ENCODE data around the gene ACTN1.

Gene ACTN1

GRCh38 chr14:68918612-68919011, 60.5 kb downstream of the ACTN1 start:
- ChIA-PET CTCF (no interaction called here), POLR2A (no interaction called here)
- TF ChIP-seq ZBTB11 (tag by site-specific recombination; conservative IDR thresholded peaks at IDR 0.05; ENCODE audit: low read depth) (no peak), TRIM28 (IDR thresholded peaks at IDR 0.05; ENCODE audit: borderline replicate concordance, low read length) (no peak), ZNF501 (tag by site-specific recombination; IDR thresholded peaks at IDR 0.05) (no peak), ZNF600 (tag by site-specific recombination; IDR thresholded peaks at IDR 0.05) (no peak), ZNF354C (tag by site-specific recombination; IDR thresholded peaks at IDR 0.05; ENCODE audit: borderline replicate concordance, low read depth) (no peak), ZNF580 (tag by site-specific recombination; IDR thresholded peaks at IDR 0.05) (no peak), ZNF837 (tag by site-specific recombination; IDR thresholded peaks at IDR 0.05) (no peak), ZNF423 (tag by site-specific recombination; IDR thresholded peaks at IDR 0.05) (no peak), ZNF629 (tag by site-specific recombination; IDR thresholded peaks at IDR 0.05) (no peak), ZNF112 (tag by site-specific recombination; IDR thresholded peaks at IDR 0.05) (no peak), ZNF670 (tag by site-specific recombination; IDR thresholded peaks at IDR 0.05; ENCODE audit: low read depth) (no peak), ZNF366 (tag by site-specific recombination; conservative IDR thresholded peaks at IDR 0.05) (no peak)
- TF ChIP-seq, protein P1, sequence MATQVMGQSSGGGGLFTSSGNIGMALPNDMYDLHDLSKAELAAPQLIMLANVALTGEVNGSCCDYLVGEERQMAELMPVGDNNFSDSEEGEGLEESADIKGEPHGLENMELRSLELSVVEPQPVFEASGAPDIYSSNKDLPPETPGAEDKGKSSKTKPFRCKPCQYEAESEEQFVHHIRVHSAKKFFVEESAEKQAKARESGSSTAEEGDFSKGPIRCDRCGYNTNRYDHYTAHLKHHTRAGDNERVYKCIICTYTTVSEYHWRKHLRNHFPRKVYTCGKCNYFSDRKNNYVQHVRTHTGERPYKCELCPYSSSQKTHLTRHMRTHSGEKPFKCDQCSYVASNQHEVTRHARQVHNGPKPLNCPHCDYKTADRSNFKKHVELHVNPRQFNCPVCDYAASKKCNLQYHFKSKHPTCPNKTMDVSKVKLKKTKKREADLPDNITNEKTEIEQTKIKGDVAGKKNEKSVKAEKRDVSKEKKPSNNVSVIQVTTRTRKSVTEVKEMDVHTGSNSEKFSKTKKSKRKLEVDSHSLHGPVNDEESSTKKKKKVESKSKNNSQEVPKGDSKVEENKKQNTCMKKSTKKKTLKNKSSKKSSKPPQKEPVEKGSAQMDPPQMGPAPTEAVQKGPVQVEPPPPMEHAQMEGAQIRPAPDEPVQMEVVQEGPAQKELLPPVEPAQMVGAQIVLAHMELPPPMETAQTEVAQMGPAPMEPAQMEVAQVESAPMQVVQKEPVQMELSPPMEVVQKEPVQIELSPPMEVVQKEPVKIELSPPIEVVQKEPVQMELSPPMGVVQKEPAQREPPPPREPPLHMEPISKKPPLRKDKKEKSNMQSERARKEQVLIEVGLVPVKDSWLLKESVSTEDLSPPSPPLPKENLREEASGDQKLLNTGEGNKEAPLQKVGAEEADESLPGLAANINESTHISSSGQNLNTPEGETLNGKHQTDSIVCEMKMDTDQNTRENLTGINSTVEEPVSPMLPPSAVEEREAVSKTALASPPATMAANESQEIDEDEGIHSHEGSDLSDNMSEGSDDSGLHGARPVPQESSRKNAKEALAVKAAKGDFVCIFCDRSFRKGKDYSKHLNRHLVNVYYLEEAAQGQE (tag by site-specific recombination; IDR thresholded peaks at IDR 0.05): no peak
- TF ChIP-seq, protein P2, sequence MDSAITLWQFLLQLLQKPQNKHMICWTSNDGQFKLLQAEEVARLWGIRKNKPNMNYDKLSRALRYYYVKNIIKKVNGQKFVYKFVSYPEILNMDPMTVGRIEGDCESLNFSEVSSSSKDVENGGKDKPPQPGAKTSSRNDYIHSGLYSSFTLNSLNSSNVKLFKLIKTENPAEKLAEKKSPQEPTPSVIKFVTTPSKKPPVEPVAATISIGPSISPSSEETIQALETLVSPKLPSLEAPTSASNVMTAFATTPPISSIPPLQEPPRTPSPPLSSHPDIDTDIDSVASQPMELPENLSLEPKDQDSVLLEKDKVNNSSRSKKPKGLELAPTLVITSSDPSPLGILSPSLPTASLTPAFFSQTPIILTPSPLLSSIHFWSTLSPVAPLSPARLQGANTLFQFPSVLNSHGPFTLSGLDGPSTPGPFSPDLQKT (IDR thresholded peaks at IDR 0.05; ENCODE audit: borderline replicate concordance, low read depth, low read length): no peak
- TF ChIP-seq, protein P3, sequence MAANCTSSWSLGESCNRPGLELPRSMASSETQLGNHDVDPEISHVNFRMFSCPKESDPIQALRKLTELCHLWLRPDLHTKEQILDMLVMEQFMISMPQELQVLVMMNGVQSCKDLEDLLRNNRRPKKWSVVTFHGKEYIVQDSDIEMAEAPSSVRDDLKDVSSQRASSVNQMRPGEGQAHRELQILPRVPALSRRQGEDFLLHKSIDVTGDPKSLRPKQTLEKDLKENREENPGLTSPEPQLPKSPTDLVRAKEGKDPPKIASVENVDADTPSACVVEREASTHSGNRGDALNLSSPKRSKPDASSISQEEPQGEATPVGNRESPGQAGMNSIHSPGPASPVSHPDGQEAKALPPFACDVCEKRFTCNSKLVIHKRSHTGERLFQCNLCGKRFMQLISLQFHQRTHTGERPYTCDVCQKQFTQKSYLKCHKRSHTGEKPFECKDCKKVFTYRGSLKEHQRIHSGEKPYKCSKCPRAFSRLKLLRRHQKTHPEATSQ (tag by site-specific recombination; IDR thresholded peaks at IDR 0.05): no peak
- Histone ChIP-seq H3K4me3 (ENCODE audit: low read depth, low read length) (no peak overlapping the region), H3K9me3 (ENCODE audit: control insufficient read depth, insufficient read depth, low read depth, low read length) (no peaks in the 10 kb centered on the region), H3K4me1 (ENCODE audit: control insufficient read depth, insufficient read depth, low read length) (no peaks in the 10 kb centered on the region; the same call in 1 of the 2 replicates), H3K36me3 (ENCODE audit: control insufficient read depth in 2 of 2, insufficient read depth in 1 of 2, low read length in 2 of 2) (peaks cover 0 to 39% of the 10 kb centered on the region in 2 experiments; a peak in 2 of 3 replicates), H3K27ac (ENCODE audit: extremely low read depth, low read depth, low read length) (no peak overlapping the region)
